ENCODE measurements around the gene MME.
"Not testable (repeated sequence)": the region's sequence is repeated elsewhere in the genome, so short reads cannot be mapped to it uniquely, and the experiment has no call there.

Gene MME

DNA sequence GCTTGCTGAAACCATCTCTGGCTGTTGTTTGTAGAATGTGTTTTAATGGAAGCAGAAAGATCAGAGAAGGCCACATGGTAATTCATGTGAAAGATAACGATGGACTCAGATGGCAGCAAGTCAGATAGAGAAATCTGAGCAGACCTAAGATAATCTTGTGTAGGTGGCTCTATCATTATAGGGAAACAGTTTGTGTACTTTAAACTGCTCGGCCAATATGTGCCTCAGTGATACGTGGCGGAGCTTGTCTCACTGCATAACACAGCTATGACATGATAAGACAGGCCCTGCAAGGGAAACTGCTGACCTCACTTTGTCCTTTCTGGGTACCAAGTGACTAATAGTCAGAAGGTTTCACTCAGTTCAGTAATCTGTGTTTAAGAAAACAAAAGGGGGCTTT is 51.0 kb downstream of the MME start:
- peak; percentile 66 for ATAC-seq
- TF ChIP-seq TCF4 (CRISPR knock-in tag; IDR thresholded peaks at IDR 0.05; ENCODE audit: borderline replicate concordance) (no peak), ZC3H10 (CRISPR knock-in tag; IDR thresholded peaks at IDR 0.05) (0 out of 2 replicates have a peak, but pooled peaks have one; percentile 1), TOX (CRISPR knock-in tag; IDR thresholded peaks at IDR 0.05; ENCODE audit: borderline replicate concordance) (no peak)
- TF ChIP-seq, protein P1, sequence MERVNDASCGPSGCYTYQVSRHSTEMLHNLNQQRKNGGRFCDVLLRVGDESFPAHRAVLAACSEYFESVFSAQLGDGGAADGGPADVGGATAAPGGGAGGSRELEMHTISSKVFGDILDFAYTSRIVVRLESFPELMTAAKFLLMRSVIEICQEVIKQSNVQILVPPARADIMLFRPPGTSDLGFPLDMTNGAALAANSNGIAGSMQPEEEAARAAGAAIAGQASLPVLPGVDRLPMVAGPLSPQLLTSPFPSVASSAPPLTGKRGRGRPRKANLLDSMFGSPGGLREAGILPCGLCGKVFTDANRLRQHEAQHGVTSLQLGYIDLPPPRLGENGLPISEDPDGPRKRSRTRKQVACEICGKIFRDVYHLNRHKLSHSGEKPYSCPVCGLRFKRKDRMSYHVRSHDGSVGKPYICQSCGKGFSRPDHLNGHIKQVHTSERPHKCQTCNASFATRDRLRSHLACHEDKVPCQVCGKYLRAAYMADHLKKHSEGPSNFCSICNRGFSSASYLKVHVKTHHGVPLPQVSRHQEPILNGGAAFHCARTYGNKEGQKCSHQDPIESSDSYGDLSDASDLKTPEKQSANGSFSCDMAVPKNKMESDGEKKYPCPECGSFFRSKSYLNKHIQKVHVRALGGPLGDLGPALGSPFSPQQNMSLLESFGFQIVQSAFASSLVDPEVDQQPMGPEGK (CRISPR knock-in tag; IDR thresholded peaks at IDR 0.05; ENCODE audit: borderline replicate concordance), result no peak

DNA sequence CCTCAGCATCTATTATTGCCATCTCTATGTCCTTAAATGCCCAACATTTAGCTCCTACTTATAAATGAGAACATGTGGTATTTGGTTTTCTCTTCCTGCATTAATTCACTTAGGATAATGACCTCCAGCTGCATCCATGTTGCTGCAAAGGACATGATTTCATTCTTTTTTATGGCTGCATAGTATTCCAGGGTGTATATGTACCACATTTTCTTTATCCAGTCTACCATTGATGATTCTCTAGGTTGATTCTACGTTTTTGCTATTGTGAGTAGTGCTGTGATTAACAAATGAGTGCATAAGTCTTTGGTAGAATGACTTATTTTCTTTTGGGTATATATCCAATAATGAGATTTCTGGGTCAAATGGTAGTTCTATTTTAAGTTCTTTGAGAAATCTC is 54.2 kb downstream of the MME start:
- ATAC-seq, result not testable (repeated sequence)

DNA sequence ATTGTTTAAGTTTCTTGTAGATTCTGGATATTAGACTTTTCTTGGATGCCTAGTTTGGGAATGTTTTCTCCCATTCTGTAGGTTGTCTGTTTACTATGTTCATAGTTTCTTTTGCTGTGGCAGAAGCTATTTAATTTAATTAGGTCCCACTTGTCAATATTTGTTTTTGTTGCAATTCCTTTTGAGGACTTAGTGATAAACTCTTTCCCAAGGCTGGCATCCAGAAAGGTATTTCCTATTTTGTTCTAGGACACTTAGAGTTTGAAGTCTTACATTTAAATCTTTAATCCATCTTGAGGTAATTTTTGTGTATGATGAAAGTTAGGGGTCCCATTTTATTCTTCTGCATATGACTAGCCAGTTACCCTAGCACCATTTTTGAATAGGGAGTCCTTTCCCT is 54.9 kb downstream of the MME start:
- no peak for ATAC-seq
- TF ChIP-seq ZFP30 (CRISPR knock-in tag; IDR thresholded peaks at IDR 0.05) (no peak), ARNTL (CRISPR knock-in tag; IDR thresholded peaks at IDR 0.05; ENCODE audit: borderline replicate concordance, low read depth) (no peak), ZNF565 (CRISPR knock-in tag; conservative IDR thresholded peaks at IDR 0.05; ENCODE audit: low read depth) (no peak), ZC3H10 (CRISPR knock-in tag; IDR thresholded peaks at IDR 0.05) (no peak), GLIS3 (CRISPR knock-in tag; IDR thresholded peaks at IDR 0.05) (no peak), TOX (CRISPR knock-in tag; IDR thresholded peaks at IDR 0.05; ENCODE audit: borderline replicate concordance) (no peak), PPARA (CRISPR knock-in tag; IDR thresholded peaks at IDR 0.05; ENCODE audit: borderline replicate concordance) (no peak), OSR1 (CRISPR knock-in tag; IDR thresholded peaks at IDR 0.05) (no peak), BACH2 (CRISPR knock-in tag; IDR thresholded peaks at IDR 0.05; ENCODE audit: borderline replicate concordance) (no peak)
- TF ChIP-seq, protein P2, sequence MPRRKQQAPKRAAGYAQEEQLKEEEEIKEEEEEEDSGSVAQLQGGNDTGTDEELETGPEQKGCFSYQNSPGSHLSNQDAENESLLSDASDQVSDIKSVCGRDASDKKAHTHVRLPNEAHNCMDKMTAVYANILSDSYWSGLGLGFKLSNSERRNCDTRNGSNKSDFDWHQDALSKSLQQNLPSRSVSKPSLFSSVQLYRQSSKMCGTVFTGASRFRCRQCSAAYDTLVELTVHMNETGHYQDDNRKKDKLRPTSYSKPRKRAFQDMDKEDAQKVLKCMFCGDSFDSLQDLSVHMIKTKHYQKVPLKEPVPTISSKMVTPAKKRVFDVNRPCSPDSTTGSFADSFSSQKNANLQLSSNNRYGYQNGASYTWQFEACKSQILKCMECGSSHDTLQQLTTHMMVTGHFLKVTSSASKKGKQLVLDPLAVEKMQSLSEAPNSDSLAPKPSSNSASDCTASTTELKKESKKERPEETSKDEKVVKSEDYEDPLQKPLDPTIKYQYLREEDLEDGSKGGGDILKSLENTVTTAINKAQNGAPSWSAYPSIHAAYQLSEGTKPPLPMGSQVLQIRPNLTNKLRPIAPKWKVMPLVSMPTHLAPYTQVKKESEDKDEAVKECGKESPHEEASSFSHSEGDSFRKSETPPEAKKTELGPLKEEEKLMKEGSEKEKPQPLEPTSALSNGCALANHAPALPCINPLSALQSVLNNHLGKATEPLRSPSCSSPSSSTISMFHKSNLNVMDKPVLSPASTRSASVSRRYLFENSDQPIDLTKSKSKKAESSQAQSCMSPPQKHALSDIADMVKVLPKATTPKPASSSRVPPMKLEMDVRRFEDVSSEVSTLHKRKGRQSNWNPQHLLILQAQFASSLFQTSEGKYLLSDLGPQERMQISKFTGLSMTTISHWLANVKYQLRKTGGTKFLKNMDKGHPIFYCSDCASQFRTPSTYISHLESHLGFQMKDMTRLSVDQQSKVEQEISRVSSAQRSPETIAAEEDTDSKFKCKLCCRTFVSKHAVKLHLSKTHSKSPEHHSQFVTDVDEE (CRISPR knock-in tag; IDR thresholded peaks at IDR 0.05), result no peak
- TF ChIP-seq, protein P3, sequence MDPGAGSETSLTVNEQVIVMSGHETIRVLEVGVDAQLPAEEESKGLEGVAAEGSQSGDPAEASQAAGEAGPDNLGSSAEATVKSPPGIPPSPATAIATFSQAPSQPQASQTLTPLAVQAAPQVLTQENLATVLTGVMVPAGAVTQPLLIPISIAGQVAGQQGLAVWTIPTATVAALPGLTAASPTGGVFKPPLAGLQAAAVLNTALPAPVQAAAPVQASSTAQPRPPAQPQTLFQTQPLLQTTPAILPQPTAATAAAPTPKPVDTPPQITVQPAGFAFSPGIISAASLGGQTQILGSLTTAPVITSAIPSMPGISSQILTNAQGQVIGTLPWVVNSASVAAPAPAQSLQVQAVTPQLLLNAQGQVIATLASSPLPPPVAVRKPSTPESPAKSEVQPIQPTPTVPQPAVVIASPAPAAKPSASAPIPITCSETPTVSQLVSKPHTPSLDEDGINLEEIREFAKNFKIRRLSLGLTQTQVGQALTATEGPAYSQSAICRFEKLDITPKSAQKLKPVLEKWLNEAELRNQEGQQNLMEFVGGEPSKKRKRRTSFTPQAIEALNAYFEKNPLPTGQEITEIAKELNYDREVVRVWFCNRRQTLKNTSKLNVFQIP (CRISPR knock-in tag; IDR thresholded peaks at IDR 0.05; ENCODE audit: borderline replicate concordance, low read depth), result no peak
- TF ChIP-seq, protein P4, sequence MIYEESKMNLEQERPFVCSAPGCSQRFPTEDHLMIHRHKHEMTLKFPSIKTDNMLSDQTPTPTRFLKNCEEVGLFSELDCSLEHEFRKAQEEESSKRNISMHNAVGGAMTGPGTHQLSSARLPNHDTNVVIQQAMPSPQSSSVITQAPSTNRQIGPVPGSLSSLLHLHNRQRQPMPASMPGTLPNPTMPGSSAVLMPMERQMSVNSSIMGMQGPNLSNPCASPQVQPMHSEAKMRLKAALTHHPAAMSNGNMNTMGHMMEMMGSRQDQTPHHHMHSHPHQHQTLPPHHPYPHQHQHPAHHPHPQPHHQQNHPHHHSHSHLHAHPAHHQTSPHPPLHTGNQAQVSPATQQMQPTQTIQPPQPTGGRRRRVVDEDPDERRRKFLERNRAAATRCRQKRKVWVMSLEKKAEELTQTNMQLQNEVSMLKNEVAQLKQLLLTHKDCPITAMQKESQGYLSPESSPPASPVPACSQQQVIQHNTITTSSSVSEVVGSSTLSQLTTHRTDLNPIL (CRISPR knock-in tag; IDR thresholded peaks at IDR 0.05; ENCODE audit: low read depth), result no peak

DNA sequence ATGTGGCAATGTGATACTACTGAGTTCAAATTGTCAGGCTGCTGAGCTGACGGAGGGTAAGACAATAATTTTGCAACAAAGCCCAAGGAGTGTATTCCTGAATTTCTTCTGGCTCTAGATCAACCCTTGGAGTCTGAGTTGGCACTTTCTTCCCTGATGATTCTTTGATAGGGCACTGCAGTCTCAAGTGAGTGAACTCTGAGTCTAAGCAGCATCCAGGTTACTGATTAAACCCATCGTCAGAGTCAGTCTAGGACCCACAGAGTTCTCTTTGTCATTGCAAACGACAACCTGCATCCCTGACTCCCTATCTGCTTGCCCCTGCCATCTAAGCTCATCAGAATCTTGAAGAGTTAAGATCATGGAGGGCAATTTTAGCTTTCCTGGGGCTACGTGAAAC is 58.6 kb downstream of the MME start:
- TF ChIP-seq CSDC2 (CRISPR knock-in tag; IDR thresholded peaks at IDR 0.05) (no peak), TCF4 (CRISPR knock-in tag; IDR thresholded peaks at IDR 0.05; ENCODE audit: borderline replicate concordance) (no peak), OSR1 (CRISPR knock-in tag; IDR thresholded peaks at IDR 0.05) (no peak), ZFP30 (CRISPR knock-in tag; IDR thresholded peaks at IDR 0.05) (no peak), ZC3H10 (CRISPR knock-in tag; IDR thresholded peaks at IDR 0.05) (no peak), GLIS3 (CRISPR knock-in tag; IDR thresholded peaks at IDR 0.05) (no peak), ZNF565 (CRISPR knock-in tag; conservative IDR thresholded peaks at IDR 0.05; ENCODE audit: low read depth) (no peak)
- TF ChIP-seq, protein P3 (CRISPR knock-in tag; IDR thresholded peaks at IDR 0.05; ENCODE audit: borderline replicate concordance, low read depth), result no peak
- TF ChIP-seq, protein P5, sequence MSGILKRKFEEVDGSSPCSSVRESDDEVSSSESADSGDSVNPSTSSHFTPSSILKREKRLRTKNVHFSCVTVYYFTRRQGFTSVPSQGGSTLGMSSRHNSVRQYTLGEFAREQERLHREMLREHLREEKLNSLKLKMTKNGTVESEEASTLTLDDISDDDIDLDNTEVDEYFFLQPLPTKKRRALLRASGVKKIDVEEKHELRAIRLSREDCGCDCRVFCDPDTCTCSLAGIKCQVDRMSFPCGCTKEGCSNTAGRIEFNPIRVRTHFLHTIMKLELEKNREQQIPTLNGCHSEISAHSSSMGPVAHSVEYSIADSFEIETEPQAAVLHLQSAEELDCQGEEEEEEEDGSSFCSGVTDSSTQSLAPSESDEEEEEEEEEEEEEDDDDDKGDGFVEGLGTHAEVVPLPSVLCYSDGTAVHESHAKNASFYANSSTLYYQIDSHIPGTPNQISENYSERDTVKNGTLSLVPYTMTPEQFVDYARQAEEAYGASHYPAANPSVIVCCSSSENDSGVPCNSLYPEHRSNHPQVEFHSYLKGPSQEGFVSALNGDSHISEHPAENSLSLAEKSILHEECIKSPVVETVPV (CRISPR knock-in tag; IDR thresholded peaks at IDR 0.05), result no peak
- ATAC-seq, result no peak

Data from SK-N-SH treated with all-trans-retinoic acid at 6 μM for 48 hours (cell line).